HepG2 (cell line): ENCODE measurements around the gene RECQL. TPM values are rescaled to one million over a fixed set of nuclear protein-coding genes. Genes with fewer than 3 reads are reported as not detected.

Experiments
- ATAC-seq: fragments of 200-7000 bp; cut with Tn5 transposase; 3 replicates; pipeline ENCODE4 v1.9.1; 2020; ENCODE audit warnings: mild to moderate bottlenecking, moderate library complexity
- BruUV-seq: library from RNA; stranded (reverse); fragments of 400-500 nt; replicated peaks from 2 replicates; lab custom pipeline; 2021; lab: Mats Ljungman, UMichigan
- CTCF ChIA-PET: fragments of 300-600 bp; formaldehyde crosslinking; extraction: SDS; loops from one replicate; lab custom pipeline; 2021; ENCODE audit warnings: low total read pairs, inconsistent platforms, low intra/inter-chr PET ratio; lab: Yijun Ruan, JAX
- POLR2A ChIA-PET: fragments of 350-600 bp; sonication (Branson Sonifier 250); formaldehyde crosslinking; loops from one replicate; lab custom pipeline; 2020; ENCODE audit warnings: antibody characterized with exemption, inconsistent platforms; lab: Yijun Ruan, JAX
- DNase-seq: peaks from one replicate; pipeline ENCODE4 v3.0.0-alpha.2; 2015; ENCODE audit warnings: low spot score
- FAIRE-seq: peaks from 3 replicates; lab custom pipeline; 2011; peaks lifted over from hg19 to GRCh38; lab: Jason Lieb, UNC
- H2AFZ ChIP-seq: one replicate; pipeline ENCODE4 v1.6.1; 2011; ENCODE audit warnings: low read length, inconsistent platforms
- H3K27ac ChIP-seq: fragments of 300-600 bp; 3 replicates; pipeline ENCODE4 v1.8.0; 2011; ENCODE audit warnings: mixed run types, mild to moderate bottlenecking, mixed read lengths, low read length, inconsistent platforms; ENCODE audit not compliant: insufficient read depth; ENCODE audit errors: extremely low read length
- H3K27me3 ChIP-seq, 2 experiments: fragments of 200-600 bp in 1 of 2; 2 replicates in 1 of 2; 3 replicates in 1 of 2; pipeline versions ENCODE4 v1.6.0 to v1.8.0; 2011; ENCODE audit warnings: low read length in 2 of 2, mild to moderate bottlenecking in 2 of 2, moderate library complexity in 2 of 2, inconsistent platforms in 1 of 2; ENCODE audit not compliant: insufficient read depth in 2 of 2, control insufficient read depth in 1 of 2
- H3K36me3 ChIP-seq, 2 experiments: fragments of 200-600 bp in 1 of 2; replicated peaks in 1 of 2; 2 replicates in 1 of 2; 3 replicates in 1 of 2; pipeline versions ENCODE4 v1.5.1 to v1.8.0; 2011; ENCODE audit warnings: low read length in 2 of 2, inconsistent platforms in 1 of 2; ENCODE audit not compliant: insufficient read depth in 2 of 2, control insufficient read depth in 1 of 2
- H3K4me1 ChIP-seq: 2 replicates; pipeline ENCODE4 v1.5.1; 2012; ENCODE audit warnings: low read length, inconsistent platforms; ENCODE audit not compliant: insufficient read depth
- H3K4me2 ChIP-seq: 2 replicates; pipeline ENCODE4 v1.6.0; 2011; ENCODE audit warnings: low read depth, low read length, inconsistent platforms
- H3K4me3 ChIP-seq, 3 experiments: fragments of 200-600 bp in 1 of 3; sonication (generic), shearing (Covaris generic) in 1 of 3; replicated peaks in 1 of 3; 2 replicates each; pipeline ENCODE4 v1.5.1; 2011 to 2016; ENCODE audit warnings: low read length in 3 of 3, inconsistent platforms in 2 of 3, low read depth in 2 of 3, mild to moderate bottlenecking in 2 of 3, control low read depth in 1 of 3, mixed read lengths in 1 of 3; ENCODE audit not compliant: insufficient read depth in 1 of 3
- H3K79me2 ChIP-seq: one replicate; pipeline ENCODE4 v1.6.1; 2011; ENCODE audit warnings: low read length, inconsistent platforms; ENCODE audit not compliant: insufficient read depth
- H3K9ac ChIP-seq: 2 replicates; pipeline ENCODE4 v1.6.0; 2011; ENCODE audit warnings: mild to moderate bottlenecking, low read depth, low read length, inconsistent platforms; ENCODE audit not compliant: insufficient read depth
- H3K9me3 ChIP-seq: 2 replicates; pipeline ENCODE4 v1.5.1; 2012; ENCODE audit warnings: mild to moderate bottlenecking, low read length
- H4K20me1 ChIP-seq: 2 replicates; pipeline ENCODE4 v1.6.0; 2011; ENCODE audit warnings: inconsistent platforms, mild to moderate bottlenecking, low read length, moderate library complexity; ENCODE audit not compliant: insufficient read depth
- ESRRA ChIP-seq: sonication (generic); formaldehyde crosslinking; IDR thresholded peaks from 2 replicates; pipeline ENCODE4 v1.5.1; 2020; ENCODE audit warnings: mild to moderate bottlenecking, low read depth, missing genetic modification reagents
- GRHL1 ChIP-seq: sonication (generic); formaldehyde crosslinking; conservative IDR thresholded peaks from 2 replicates; pipeline ENCODE4 v1.8.0; 2022; ENCODE audit warnings: missing genetic modification reagents
- IRF1 ChIP-seq: sonication (generic); formaldehyde crosslinking; IDR thresholded peaks from 2 replicates; pipeline ENCODE4 v1.4.0; 2020; ENCODE audit warnings: low read depth, mild to moderate bottlenecking, missing genetic modification reagents
- IRF9 ChIP-seq: sonication (generic); formaldehyde crosslinking; IDR thresholded peaks from 2 replicates; pipeline ENCODE4 v1.8.0; 2022; ENCODE audit warnings: missing genetic modification reagents, mild to moderate bottlenecking, borderline replicate concordance
- NPAS2 ChIP-seq: sonication (generic); formaldehyde crosslinking; IDR thresholded peaks from 2 replicates; pipeline ENCODE4 v1.8.0; 2022; ENCODE audit warnings: mild to moderate bottlenecking, missing genetic modification reagents, borderline replicate concordance
- PHF20 ChIP-seq: sonication (generic); formaldehyde crosslinking; IDR thresholded peaks from 2 replicates; pipeline ENCODE4 v1.5.0; 2020; ENCODE audit warnings: mild to moderate bottlenecking, missing genetic modification reagents
- RERE ChIP-seq: IDR thresholded peaks from 2 replicates; pipeline ENCODE4 v1.6.1; 2016; ENCODE audit warnings: low read depth, missing genetic modification reagents, missing compliant biosample characterization
- SP140L ChIP-seq: sonication (generic); formaldehyde crosslinking; IDR thresholded peaks from 2 replicates; pipeline ENCODE4 v1.4.0; 2020; ENCODE audit warnings: missing genetic modification reagents, borderline replicate concordance
- ZBTB10 ChIP-seq: sonication (generic); formaldehyde crosslinking; IDR thresholded peaks from 2 replicates; pipeline ENCODE4 v1.4.0; 2020; ENCODE audit warnings: missing genetic modification reagents, borderline replicate concordance
- ZNF768 ChIP-seq: sonication (generic); formaldehyde crosslinking; IDR thresholded peaks from 2 replicates; pipeline ENCODE4 v1.4.0; 2020; ENCODE audit warnings: missing genetic modification reagents
- WGBS: methylation state at CpG from one replicate; pipeline ENCODE4 v1.1.6; 2017; ENCODE audit warnings: low lambda C conversion rate; 5-methylcytosine and 5-hydroxymethylcytosine counted together
- in situ Hi-C: cut with HindIII; loops from 2 replicates; pipeline ENCODE4 v1.10.0; 2017; ENCODE audit warnings: low pct_unique_long_range_greater_than_20kb; ENCODE audit not compliant: extremely low pct_ligation_motif_present
- intact Hi-C: fragments of 100-400 bp; cut with micrococcal nuclease; formaldehyde crosslinking; loops from one replicate; pipeline ENCODE4 v1.10.0; 2022; ENCODE audit not compliant: unreplicated experiment
- polyA plus RNA-seq, 8 experiments: library from polyadenylated mRNA; depleted of rRNA in 3 of 8; stranded (reverse) in 7 of 8; unstranded in 1 of 8; fragments of >200 nt; fragmentation: Illumina TruSeq in 4 of 8; extraction: Trizol in 4 of 8; gene quantifications; 2 replicates each; pipeline versions ENCODE4 v1.2.1 to v1.2.3, GENCODE V29; 2011 to 2016; ENCODE audit warnings: low read depth in 4 of 8, missing spikeins in 1 of 8, mixed read lengths in 1 of 8; ENCODE audit not compliant: insufficient read depth in 1 of 8
- total RNA-seq, 5 experiments: library from RNA; depleted of rRNA; stranded (reverse); fragments of >200 nt; fragmentation: Illumina TruSeq; extraction: Trizol; gene quantifications; 2 replicates each; pipeline ENCODE4 v1.2.3, GENCODE V29; 2016; ENCODE audit warnings: low read depth in 1 of 5

Gene RECQL
- total and polyA plus RNA-seq, 2 of the 13 experiments (the other 11 are each of a cell fraction or from before 2014, with no cell fraction given) = 7.2 to 41.5 TPM

GRCh38 chr12:21529456-21529855, 28.0 kb upstream of the RECQL start:
- no peak overlapping the region for H3K9ac ChIP-seq
- POLR2A ChIA-PET = no interaction called here
- in situ Hi-C loops (no loop called here), intact Hi-C loops (no loop called here)
- no peak for FAIRE-seq
- no peaks in the 10 kb centered on the region for H3K79me2 ChIP-seq
- H2AFZ ChIP-seq = no peak overlapping the region
- H3K4me2 ChIP-seq = no peak overlapping the region
- CTCF ChIA-PET = no interaction called here
- no peaks in the 10 kb centered on the region; the same call in 1 of the 2 replicates for H3K4me1 ChIP-seq
- H3K27ac ChIP-seq = no peak overlapping the region
- H3K9me3 ChIP-seq = no peaks in the 10 kb centered on the region
- no peak for DNase-seq
- no peak overlapping the region for H3K4me3 ChIP-seq
- H3K36me3 ChIP-seq = no peaks in the 10 kb centered on the region
- H3K27me3 ChIP-seq = peaks cover 0 to 23% of the 10 kb centered on the region in 2 experiments; a peak in 3 of 5 replicates
- 60% methylated on average over 2 of the region's 2 CpGs for WGBS
- BruUV-seq = no TSS peak
- H4K20me1 ChIP-seq = no peaks in the 10 kb centered on the region
- ATAC-seq = no peak
- TF ChIP-seq ZBTB10 (CRISPR knock-in tag) (no peak), RERE (CRISPR knock-in tag) (no peak), IRF1 (CRISPR knock-in tag) (no peak), IRF9 (CRISPR knock-in tag) (no peak), PHF20 (CRISPR knock-in tag) (no peak), SP140L (CRISPR knock-in tag) (no peak), GRHL1 (no peak), ESRRA (CRISPR knock-in tag) (no peak), NPAS2 (CRISPR knock-in tag) (no peak), ZNF768 (CRISPR knock-in tag) (no peak)
